A549 (cell line): ENCODE results near the gene KDELR3. TPM values are rescaled to one million over a fixed set of nuclear protein-coding genes. Genes with fewer than 3 reads are reported as not detected.
A peak's percentile ranks its signal among the peaks of the same experiment; 100 is the strongest.

Source experiments
- ATAC-seq, 2 experiments: fragments of 200-7000 bp in 1 of 2; fragments of >200 bp in 1 of 2; cut with Nextera tagmentation in 1 of 2; cut with Tn5 transposase in 1 of 2; 3 replicates each; pipeline versions ENCODE4 v1.8.0 to v1.9.1; 2018 to 2020; ENCODE audit warnings: mild to moderate bottlenecking in 1 of 2, moderate library complexity in 1 of 2
- CTCF ChIA-PET: fragments of 300-600 bp; sonication (Branson Sonifier 250); formaldehyde crosslinking; extraction: SDS; loops from one replicate; lab custom pipeline; 2021; ENCODE audit warnings: antibody characterized with exemption, inconsistent platforms; lab: Yijun Ruan, JAX
- POLR2A ChIA-PET: fragments of 350-600 bp; formaldehyde crosslinking; extraction: SDS; loops from one replicate; lab custom pipeline; 2021; ENCODE audit warnings: antibody characterized with exemption, inconsistent platforms; lab: Yijun Ruan, JAX
- DNase-seq, 2 experiments: peaks; one replicate each; pipeline versions ENCODE4 v3.0.0 to v3.0.0-alpha.2; 2011 to 2016; ENCODE audit warnings: low read depth in 1 of 2, low spot score in 1 of 2
- FAIRE-seq: peaks from 2 replicates; lab custom pipeline; 2011; peaks lifted over from hg19 to GRCh38; lab: Jason Lieb, UNC
- H3K27ac ChIP-seq, 2 experiments: fragments of >200 bp; sonication (Bioruptor Twin); formaldehyde crosslinking; 3 replicates each; pipeline ENCODE4 v1.5.1; 2016 to 2017
- H3K4me1 ChIP-seq: fragments of >200 bp; sonication (Bioruptor Twin); formaldehyde crosslinking; 3 replicates; pipeline ENCODE4 v1.6.1; 2016
- H3K4me2 ChIP-seq: fragments of >200 bp; sonication (Bioruptor Twin); formaldehyde crosslinking; 3 replicates; pipeline ENCODE4 v1.6.1; 2016
- H3K4me3 ChIP-seq: fragments of >200 bp; sonication (Bioruptor Twin); formaldehyde crosslinking; 3 replicates; pipeline ENCODE4 v1.5.1; 2016
- H3K9me3 ChIP-seq: fragments of >200 bp; sonication (Bioruptor Twin); formaldehyde crosslinking; 3 replicates; pipeline ENCODE4 v1.6.1; 2016
- ATOH8 ChIP-seq: fragments of 250-450 bp; sonication (Bioruptor Pico); IDR thresholded peaks from 2 replicates; pipeline ENCODE4 v1.5.0; 2020; ENCODE audit warnings: low read depth, mild to moderate bottlenecking, moderate library complexity
- CBX2 ChIP-seq: fragments of 200-600 bp; sonication (generic); IDR thresholded peaks from 2 replicates; pipeline ENCODE4 v1.6.1; 2016; ENCODE audit warnings: low read depth, mild to moderate bottlenecking, borderline replicate concordance
- CHD2 ChIP-seq: fragments of 150-350 bp; IDR thresholded peaks from 2 replicates; pipeline ENCODE4 v1.6.1; 2014; ENCODE audit warnings: low read length; ENCODE audit not compliant: partially characterized antibody
- EHF ChIP-seq: fragments of 250-450 bp; sonication (Bioruptor Pico); IDR thresholded peaks from 2 replicates; pipeline ENCODE4 v1.5.0; 2020; ENCODE audit warnings: mild to moderate bottlenecking
- FOSB ChIP-seq: fragments of 250-450 bp; sonication (Bioruptor Pico); IDR thresholded peaks from 2 replicates; pipeline ENCODE4 v1.5.0; 2020; ENCODE audit warnings: mild to moderate bottlenecking, moderate library complexity
- FOSL2 ChIP-seq, 2 experiments: fragments of 450-650 bp in 1 of 2; fragments of >200 bp in 1 of 2; sonication (Bioruptor Twin) in 1 of 2; formaldehyde crosslinking; IDR thresholded peaks; 2 replicates each; pipeline versions ENCODE4 v1.5.0 to v1.6.1; 2016 to 2020; ENCODE audit warnings: mild to moderate bottlenecking in 1 of 2, moderate library complexity in 1 of 2
- HOXB13 ChIP-seq: fragments of 250-450 bp; sonication (Bioruptor Pico); IDR thresholded peaks from 2 replicates; pipeline ENCODE4 v1.5.0; 2020; ENCODE audit warnings: low read depth, mild to moderate bottlenecking, moderate library complexity
- KDM1A ChIP-seq: fragments of 200-600 bp; sonication (generic); IDR thresholded peaks from 2 replicates; pipeline ENCODE4 v1.6.1; 2016; ENCODE audit warnings: low read depth, mild to moderate bottlenecking
- MAX ChIP-seq: IDR thresholded peaks from 2 replicates; pipeline ENCODE4 v1.6.1; 2012
- PBX3 ChIP-seq: IDR thresholded peaks from 2 replicates; pipeline ENCODE4 v1.6.1; 2012
- POLR2AphosphoS2 ChIP-seq: conservative IDR thresholded peaks from 2 replicates; pipeline ENCODE4 v1.6.1; 2012; ENCODE audit warnings: low read length, improper control_type of control experiment, inconsistent platforms
- RARB ChIP-seq: fragments of 250-450 bp; sonication (Bioruptor Pico); IDR thresholded peaks from 2 replicates; pipeline ENCODE4 v1.8.0; 2021; ENCODE audit warnings: mild to moderate bottlenecking, moderate library complexity
- RCOR1 ChIP-seq: fragments of 150-350 bp; IDR thresholded peaks from 2 replicates; pipeline ENCODE4 v1.6.1; 2014; ENCODE audit warnings: antibody characterized with exemption, low read length, low read depth
- REST ChIP-seq: fragments of 200-600 bp; sonication (generic); IDR thresholded peaks from 2 replicates; pipeline ENCODE4 v1.6.1; 2016; ENCODE audit warnings: antibody characterized with exemption, mild to moderate bottlenecking, moderate library complexity
- RFX5 ChIP-seq: fragments of 450-650 bp; IDR thresholded peaks from 2 replicates; pipeline ENCODE4 v1.7.1; 2014; ENCODE audit warnings: antibody characterized with exemption, mild to moderate bottlenecking, moderate library complexity
- RNF2 ChIP-seq: fragments of 200-600 bp; sonication (generic); IDR thresholded peaks from 2 replicates; pipeline ENCODE4 v1.6.1; 2016; ENCODE audit warnings: low read depth, mild to moderate bottlenecking, antibody characterized with exemption, moderate library complexity, borderline replicate concordance
- USF2 ChIP-seq: fragments of 450-650 bp; IDR thresholded peaks from 2 replicates; pipeline ENCODE4 v1.6.1; 2014; ENCODE audit warnings: antibody characterized with exemption
- ZC3H11A ChIP-seq: fragments of 450-650 bp; IDR thresholded peaks from 2 replicates; pipeline ENCODE4 v1.6.1; 2014; ENCODE audit warnings: antibody characterized with exemption, mild to moderate bottlenecking
- ZFP36 ChIP-seq: fragments of 450-650 bp; IDR thresholded peaks from 2 replicates; pipeline ENCODE4 v1.6.1; 2014; ENCODE audit warnings: borderline replicate concordance; ENCODE audit not compliant: partially characterized antibody
- WGBS: methylation state at CpG from one replicate; pipeline ENCODE4 v1.1.6; 2017; ENCODE audit errors: missing lambda C conversion rate; 5-methylcytosine and 5-hydroxymethylcytosine counted together
- polyA plus RNA-seq, 4 experiments: library from polyadenylated mRNA; depleted of rRNA in 3 of 4; stranded (reverse); fragments of >200 nt; fragmentation: RNase III in 1 of 4; extraction: RNeasy Plus Mini Kit Qiagen cat#74134 plus additional on column Dnase treatment in 1 of 4; gene quantifications; 2 replicates in 3 of 4; 3 replicates in 1 of 4; pipeline ENCODE4 v1.2.3, GENCODE V29; 2011 to 2017

KDELR3 gene
- polyA plus RNA-seq, 2 of the 4 experiments (the other 2 are of a cell fraction), result 12.2 to 32.8 TPM

- TF ChIP-seq REST, result no peak
- peak; percentile 29 for TF ChIP-seq ZFP36
- TF ChIP-seq, all 56 proteins: peak for 1
- POLR2A ChIA-PET, result no interaction called here
- H3K4me1 ChIP-seq, result no peaks in the 10 kb centered on the region
- no peak for FAIRE-seq
- H3K4me2 ChIP-seq, result no peak overlapping the region
- no peak for ATAC-seq
- CTCF ChIA-PET, result no interaction called here
- H3K9me3 ChIP-seq, result no peaks in the 10 kb centered on the region
- H3K27ac ChIP-seq, result no peak overlapping the region
- no peak overlapping the region for H3K4me3 ChIP-seq
- WGBS, result 74% methylated on average over 4 of the region's 4 CpGs
- no peak for DNase-seq
Measured at GRCh38 chr22:38420734-38421133, 47.2 kb upstream of the KDELR3 start.

- H3K4me1 ChIP-seq, result no peaks in the 10 kb centered on the region
- ChIA-PET CTCF (interaction anchor here (1.1 kb wide), 2 partner anchors 97 to 385 kb away, joined by 3 read pairs; no protein-coding TSS in a partner anchor), POLR2A (interaction anchor here (1.4 kb wide), 1 partner anchor 24 kb away, joined by 4 read pairs; no protein-coding TSS in a partner anchor)
- 82% methylated on average over 17 of the region's 21 CpGs for WGBS
- H3K4me2 ChIP-seq, result no peak overlapping the region
- FAIRE-seq (no peak), DNase-seq (no peak), ATAC-seq (peak in 1 of 2 experiments; percentile 19; a peak in 2 of 6 replicates)
- no peaks in the 10 kb centered on the region for H3K9me3 ChIP-seq
- H3K4me3 ChIP-seq, result no peak overlapping the region
- H3K27ac ChIP-seq, result no peak overlapping the region
- TF ChIP-seq CBX2 (no peak), POLR2AphosphoS2 (no peak), ZC3H11A (no peak), RFX5 (no peak), RARB (CRISPR knock-in tag) (no peak), ATOH8 (no peak), USF2 (no peak), PBX3 (no peak), CHD2 (no peak), FOSB (no peak), REST (no peak), HOXB13 (CRISPR knock-in tag) (no peak), MAX (no peak), RCOR1 (no peak), KDM1A (no peak), EHF (CRISPR knock-in tag) (no peak), FOSL2 (IDR thresholded peaks at IDR 0.05) (no peak), FOSL2 (CRISPR knock-in tag; IDR thresholded peaks at IDR 0.05) (no peak), RNF2 (no peak)
Measured at GRCh38 chr22:38422611-38423511, 45.0 kb upstream of the KDELR3 start.
